MCF 10A (cell line): ENCODE results near the gene ATP1A2. TPM values are rescaled to one million over a fixed set of nuclear protein-coding genes. Genes with fewer than 3 reads are reported as not detected.

Experiments used
- BruUV-seq: library from RNA; stranded (reverse); fragments of 400-500 nt; replicated peaks from 2 replicates; lab custom pipeline; 2021; lab: Mats Ljungman, UMichigan
- CTCF ChIA-PET: fragments of 300-600 bp; sonication (Branson Sonifier 250); formaldehyde crosslinking; extraction: SDS; loops from one replicate; lab custom pipeline; 2021; ENCODE audit warnings: antibody characterized with exemption, inconsistent platforms; lab: Yijun Ruan, JAX
- POLR2A ChIA-PET: fragments of 300-600, 350-650 bp; sonication (Branson Sonifier 250); formaldehyde crosslinking; extraction: SDS; loops from one replicate; lab custom pipeline; 2020; ENCODE audit warnings: antibody characterized with exemption, inconsistent platforms; lab: Yijun Ruan, JAX
- DNase-seq: peaks from one replicate; pipeline ENCODE4 v3.0.0-alpha.2; 2018; ENCODE audit not compliant: unreplicated experiment
- H3K27ac Mint-ChIP-seq: one replicate; pipeline ENCODE4 v1.8.0; 2022; ENCODE audit warnings: mild to moderate bottlenecking, low read depth, mixed read lengths; ENCODE audit not compliant: unreplicated experiment
- H3K27me3 Mint-ChIP-seq: one replicate; pipeline ENCODE4 v1.8.0; 2022; ENCODE audit warnings: mixed read lengths; ENCODE audit not compliant: insufficient read depth, unreplicated experiment
- H3K36me3 Mint-ChIP-seq: one replicate; pipeline ENCODE4 v1.8.0; 2022; ENCODE audit warnings: mild to moderate bottlenecking, moderate library complexity, mixed read lengths; ENCODE audit not compliant: insufficient read depth, unreplicated experiment
- H3K4me1 Mint-ChIP-seq: one replicate; pipeline ENCODE4 v1.8.0; 2022; ENCODE audit warnings: mixed read lengths; ENCODE audit not compliant: insufficient read depth, unreplicated experiment
- H3K4me3 Mint-ChIP-seq: one replicate; pipeline ENCODE4 v1.8.0; 2022; ENCODE audit warnings: mild to moderate bottlenecking, moderate library complexity, mixed read lengths; ENCODE audit not compliant: unreplicated experiment
- H3K9me3 Mint-ChIP-seq: one replicate; pipeline ENCODE4 v1.8.0; 2022; ENCODE audit warnings: mixed read lengths; ENCODE audit not compliant: unreplicated experiment
- intact Hi-C: fragments of 100-400 bp; cut with micrococcal nuclease; formaldehyde crosslinking; loops from 2 replicates; pipeline ENCODE4 v1.14.1; 2022
- total RNA-seq: library from RNA; stranded (reverse); gene quantifications from 2 replicates; pipeline ENCODE4 v1.2.3, GENCODE V29; 2022
- TF ChIP-seq, protein P1 (sequence below): fragments of 200-600 bp; IDR thresholded peaks from one replicate; pipeline ENCODE4 v1.8.0; 2022; ENCODE audit warnings: antibody characterized with exemption, mild to moderate bottlenecking; ENCODE audit not compliant: unreplicated experiment

Gene ATP1A2
- total RNA-seq, 1 experiment from 2014 or later, result not detected

- intact Hi-C loops, result loop anchor here (1.0 kb wide), 1 partner anchor 62 kb away; no protein-coding TSS in a partner anchor
- CTCF ChIA-PET, result interaction anchor here (0.6 to 1.6 kb wide), 11 partner anchors 9 to 261 kb away, joined by 3 to 10 read pairs (median 3); no protein-coding TSS in a partner anchor
- Mint-ChIP-seq H3K36me3 (no peaks in the 10 kb centered on the region), H3K9me3 (no peaks in the 10 kb centered on the region), H3K27ac (no peak overlapping the region), H3K27me3 (peaks cover 32% of the 10 kb centered on the region), H3K4me3 (no peak overlapping the region), H3K4me1 (no peaks in the 10 kb centered on the region)
- BruUV-seq, result no TSS peak
- TF ChIP-seq, protein P1, sequence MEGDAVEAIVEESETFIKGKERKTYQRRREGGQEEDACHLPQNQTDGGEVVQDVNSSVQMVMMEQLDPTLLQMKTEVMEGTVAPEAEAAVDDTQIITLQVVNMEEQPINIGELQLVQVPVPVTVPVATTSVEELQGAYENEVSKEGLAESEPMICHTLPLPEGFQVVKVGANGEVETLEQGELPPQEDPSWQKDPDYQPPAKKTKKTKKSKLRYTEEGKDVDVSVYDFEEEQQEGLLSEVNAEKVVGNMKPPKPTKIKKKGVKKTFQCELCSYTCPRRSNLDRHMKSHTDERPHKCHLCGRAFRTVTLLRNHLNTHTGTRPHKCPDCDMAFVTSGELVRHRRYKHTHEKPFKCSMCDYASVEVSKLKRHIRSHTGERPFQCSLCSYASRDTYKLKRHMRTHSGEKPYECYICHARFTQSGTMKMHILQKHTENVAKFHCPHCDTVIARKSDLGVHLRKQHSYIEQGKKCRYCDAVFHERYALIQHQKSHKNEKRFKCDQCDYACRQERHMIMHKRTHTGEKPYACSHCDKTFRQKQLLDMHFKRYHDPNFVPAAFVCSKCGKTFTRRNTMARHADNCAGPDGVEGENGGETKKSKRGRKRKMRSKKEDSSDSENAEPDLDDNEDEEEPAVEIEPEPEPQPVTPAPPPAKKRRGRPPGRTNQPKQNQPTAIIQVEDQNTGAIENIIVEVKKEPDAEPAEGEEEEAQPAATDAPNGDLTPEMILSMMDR, result no peak
- no peak for DNase-seq
- POLR2A ChIA-PET, result interaction anchor here (0.8 to 1.4 kb wide), 2 partner anchors 24 to 63 kb away, joined by 3 read pairs; no protein-coding TSS in a partner anchor
These were observed 47.4 kb downstream of the ATP1A2 start for GRCh38 chr1:160162931-160163330.

GRCh38 chr1:160163615-160164014 is 48.1 kb downstream of the ATP1A2 start:
- ChIA-PET CTCF (interaction anchor here (0.7 to 1.1 kb wide), 8 partner anchors 27 to 233 kb away, joined by 3 to 10 read pairs (median 4); partner anchors contain the start of gene PEA15), POLR2A (no interaction called here)
- Mint-ChIP-seq H3K36me3 (no peaks in the 10 kb centered on the region), H3K4me3 (no peak overlapping the region), H3K4me1 (no peaks in the 10 kb centered on the region), H3K27me3 (peaks cover 32% of the 10 kb centered on the region), H3K9me3 (no peaks in the 10 kb centered on the region), H3K27ac (no peak overlapping the region)
- BruUV-seq, result no TSS peak
- TF ChIP-seq, protein P1, result peak; percentile 33
- intact Hi-C loops, result loop anchor here (1.0 kb wide), 1 partner anchor 62 kb away; no protein-coding TSS in a partner anchor
- DNase-seq, result peak; percentile 25

GRCh38 chr1:160164121-160164520 is 48.6 kb downstream of the ATP1A2 start:
- intact Hi-C loops, result no loop called here
- DNase-seq, result no peak
- TF ChIP-seq, protein P1, result no peak
- H3K4me1 Mint-ChIP-seq, result no peaks in the 10 kb centered on the region
- H3K4me3 Mint-ChIP-seq, result no peak overlapping the region
- H3K9me3 Mint-ChIP-seq, result no peaks in the 10 kb centered on the region
- peaks cover 32% of the 10 kb centered on the region for H3K27me3 Mint-ChIP-seq
- ChIA-PET POLR2A (interaction anchor here (1.0 kb wide), 1 partner anchor 98 kb away, joined by 3 read pairs; the partner anchor contains the start of gene DCAF8), CTCF (interaction anchor here (0.7 to 1.1 kb wide), 8 partner anchors 10 to 233 kb away, joined by 3 to 10 read pairs (median 3); partner anchors contain the start of gene PEA15)
- no peaks in the 10 kb centered on the region for H3K36me3 Mint-ChIP-seq
- BruUV-seq, result no TSS peak
- no peak overlapping the region for H3K27ac Mint-ChIP-seq

- POLR2A ChIA-PET, result no interaction called here
- intact Hi-C loops, result no loop called here
- no peaks in the 10 kb centered on the region for H3K36me3 Mint-ChIP-seq
- DNase-seq, result no peak
- H3K27ac Mint-ChIP-seq, result no peak overlapping the region
- CTCF ChIA-PET, result interaction anchor here (0.9 to 1.4 kb wide), 7 partner anchors 10 to 89 kb away, joined by 3 to 6 read pairs (median 3); no protein-coding TSS in a partner anchor
- H3K4me1 Mint-ChIP-seq, result peaks cover 4% of the 10 kb centered on the region
- peaks cover 32% of the 10 kb centered on the region for H3K27me3 Mint-ChIP-seq
- no peaks in the 10 kb centered on the region for H3K9me3 Mint-ChIP-seq
- TF ChIP-seq, protein P1, result no peak
- BruUV-seq, result no TSS peak
- no peak overlapping the region for H3K4me3 Mint-ChIP-seq
These were observed 50.8 kb downstream of the ATP1A2 start for GRCh38 chr1:160166166-160166868.
